ENCODE results near the gene SHOX. TPM values are rescaled to one million over a fixed set of nuclear protein-coding genes. Genes with fewer than 3 reads are reported as not detected.

Gene SHOX
- total RNA-seq, 1 experiment from 2014 or later, result not detected

GRCh38 chrX:643241-643595 lies 12.6 kb downstream of the SHOX start:
- no peak overlapping the region for H3K27ac Mint-ChIP-seq (ENCODE audit: unreplicated experiment)
- CTCF ChIA-PET, result no interaction called here
- H3K9me3 Mint-ChIP-seq (ENCODE audit: low read depth, unreplicated experiment), result peaks cover 3% of the 10 kb centered on the region
- no peaks in the 10 kb centered on the region for H3K4me1 Mint-ChIP-seq (ENCODE audit: low read depth, unreplicated experiment)
- no TSS peak for BruUV-seq (replicated peaks)
- no peaks in the 10 kb centered on the region for H3K27me3 Mint-ChIP-seq (ENCODE audit: unreplicated experiment)
- intact Hi-C loops (cut with micrococcal nuclease; ENCODE audit: unreplicated experiment), result no loop called here
- H3K4me3 Mint-ChIP-seq (ENCODE audit: low read depth, unreplicated experiment), result no peak overlapping the region
- no peak for DNase-seq
- TF ChIP-seq CTCF (IDR thresholded peaks at IDR 0.05; ENCODE audit: unreplicated experiment), result no peak
- H3K36me3 Mint-ChIP-seq (ENCODE audit: insufficient read depth, unreplicated experiment), result no peaks in the 10 kb centered on the region

- Mint-ChIP-seq H3K27me3 (ENCODE audit: unreplicated experiment) (no peaks in the 10 kb centered on the region), H3K4me1 (ENCODE audit: low read depth, unreplicated experiment) (no peaks in the 10 kb centered on the region), H3K27ac (ENCODE audit: unreplicated experiment) (no peak overlapping the region), H3K4me3 (ENCODE audit: low read depth, unreplicated experiment) (no peak overlapping the region), H3K9me3 (ENCODE audit: low read depth, unreplicated experiment) (peaks cover 3% of the 10 kb centered on the region), H3K36me3 (ENCODE audit: insufficient read depth, unreplicated experiment) (no peaks in the 10 kb centered on the region)
- no TSS peak for BruUV-seq (replicated peaks)
- no peak for TF ChIP-seq CTCF (IDR thresholded peaks at IDR 0.05; ENCODE audit: unreplicated experiment)
- CTCF ChIA-PET, result no interaction called here
- no peak for DNase-seq
- intact Hi-C loops (cut with micrococcal nuclease; ENCODE audit: unreplicated experiment), result no loop called here
These were observed 13.3 kb downstream of the SHOX start for GRCh38 chrX:643911-644303.

DNA sequence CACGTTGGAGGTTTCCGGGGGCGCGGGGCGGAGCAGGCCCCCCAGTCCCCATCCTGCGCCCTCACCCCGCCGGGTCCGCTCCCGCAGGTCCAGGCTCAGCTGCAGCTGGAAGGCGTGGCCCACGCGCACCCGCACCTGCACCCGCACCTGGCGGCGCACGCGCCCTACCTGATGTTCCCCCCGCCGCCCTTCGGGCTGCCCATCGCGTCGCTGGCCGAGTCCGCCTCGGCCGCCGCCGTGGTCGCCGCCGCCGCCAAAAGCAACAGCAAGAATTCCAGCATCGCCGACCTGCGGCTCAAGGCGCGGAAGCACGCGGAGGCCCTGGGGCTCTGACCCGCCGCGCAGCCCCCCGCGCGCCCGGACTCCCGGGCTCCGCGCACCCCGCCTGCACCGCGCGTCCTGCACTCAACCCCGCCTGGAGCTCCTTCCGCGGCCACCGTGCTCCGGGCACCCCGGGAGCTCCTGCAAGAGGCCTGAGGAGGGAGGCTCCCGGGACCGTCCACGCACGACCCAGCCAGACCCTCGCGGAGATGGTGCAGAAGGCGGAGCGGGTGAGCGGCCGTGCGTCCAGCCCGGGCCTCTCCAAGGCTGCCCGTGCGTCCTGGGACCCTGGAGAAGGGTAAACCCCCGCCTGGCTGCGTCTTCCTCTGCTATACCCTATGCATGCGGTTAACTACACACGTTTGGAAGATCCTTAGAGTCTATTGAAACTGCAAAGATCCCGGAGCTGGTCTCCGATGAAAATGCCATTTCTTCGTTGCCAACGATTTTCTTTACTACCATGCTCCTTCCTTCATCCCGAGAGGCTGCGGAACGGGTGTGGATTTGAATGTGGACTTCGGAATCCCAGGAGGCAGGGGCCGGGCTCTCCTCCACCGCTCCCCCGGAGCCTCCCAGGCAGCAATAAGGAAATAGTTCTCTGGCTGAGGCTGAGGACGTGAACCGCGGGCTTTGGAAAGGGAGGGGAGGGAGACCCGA lies 14.0 kb downstream of the SHOX start:
- no TSS peak for BruUV-seq (replicated peaks)
- intact Hi-C loops (cut with micrococcal nuclease; ENCODE audit: unreplicated experiment), result no loop called here
- TF ChIP-seq CTCF (IDR thresholded peaks at IDR 0.05; ENCODE audit: unreplicated experiment), result no peak
- no peak for DNase-seq
- H3K9me3 Mint-ChIP-seq (ENCODE audit: low read depth, unreplicated experiment), result peaks cover 3% of the 10 kb centered on the region
- H3K36me3 Mint-ChIP-seq (ENCODE audit: insufficient read depth, unreplicated experiment), result no peaks in the 10 kb centered on the region
- no peak overlapping the region for H3K4me3 Mint-ChIP-seq (ENCODE audit: low read depth, unreplicated experiment)
- H3K27ac Mint-ChIP-seq (ENCODE audit: unreplicated experiment), result no peak overlapping the region
- CTCF ChIA-PET, result no interaction called here
- no peaks in the 10 kb centered on the region for H3K27me3 Mint-ChIP-seq (ENCODE audit: unreplicated experiment)
- no peaks in the 10 kb centered on the region for H3K4me1 Mint-ChIP-seq (ENCODE audit: low read depth, unreplicated experiment)

DNA sequence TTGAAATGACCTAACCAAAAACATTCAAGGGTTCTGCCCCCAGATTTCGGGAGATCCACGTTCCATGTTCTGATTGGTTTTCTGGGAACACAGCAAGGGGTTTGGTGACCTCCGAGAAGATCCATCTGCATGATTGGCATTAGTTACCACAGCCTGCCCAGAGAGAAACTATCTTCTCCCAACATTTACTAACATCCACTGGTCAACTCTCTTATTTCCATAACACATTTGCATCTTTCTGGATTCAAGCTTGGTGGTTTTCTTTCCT lies 15.6 kb downstream of the SHOX start:
- peaks cover 3% of the 10 kb centered on the region for H3K9me3 Mint-ChIP-seq (ENCODE audit: low read depth, unreplicated experiment)
- H3K4me3 Mint-ChIP-seq (ENCODE audit: low read depth, unreplicated experiment), result no peak overlapping the region
- no peak overlapping the region for H3K27ac Mint-ChIP-seq (ENCODE audit: unreplicated experiment)
- DNase-seq, result no peak
- CTCF ChIA-PET, result no interaction called here
- no peak for TF ChIP-seq CTCF (IDR thresholded peaks at IDR 0.05; ENCODE audit: unreplicated experiment)
- no TSS peak for BruUV-seq (replicated peaks)
- intact Hi-C loops (cut with micrococcal nuclease; ENCODE audit: unreplicated experiment), result no loop called here
- H3K36me3 Mint-ChIP-seq (ENCODE audit: insufficient read depth, unreplicated experiment), result no peaks in the 10 kb centered on the region
- H3K4me1 Mint-ChIP-seq (ENCODE audit: low read depth, unreplicated experiment), result no peaks in the 10 kb centered on the region
- H3K27me3 Mint-ChIP-seq (ENCODE audit: unreplicated experiment), result no peaks in the 10 kb centered on the region
